ENCODE results near the gene LRRC8E. TPM values are rescaled to one million over a fixed set of nuclear protein-coding genes. Genes with fewer than 3 reads are reported as not detected.
A peak's percentile ranks its signal among the peaks of the same experiment; 100 is the strongest.

The LRRC8E gene
- total and polyA plus RNA-seq, 2 experiments from 2014 or later: 3.3 to 4.5 TPM

DNA sequence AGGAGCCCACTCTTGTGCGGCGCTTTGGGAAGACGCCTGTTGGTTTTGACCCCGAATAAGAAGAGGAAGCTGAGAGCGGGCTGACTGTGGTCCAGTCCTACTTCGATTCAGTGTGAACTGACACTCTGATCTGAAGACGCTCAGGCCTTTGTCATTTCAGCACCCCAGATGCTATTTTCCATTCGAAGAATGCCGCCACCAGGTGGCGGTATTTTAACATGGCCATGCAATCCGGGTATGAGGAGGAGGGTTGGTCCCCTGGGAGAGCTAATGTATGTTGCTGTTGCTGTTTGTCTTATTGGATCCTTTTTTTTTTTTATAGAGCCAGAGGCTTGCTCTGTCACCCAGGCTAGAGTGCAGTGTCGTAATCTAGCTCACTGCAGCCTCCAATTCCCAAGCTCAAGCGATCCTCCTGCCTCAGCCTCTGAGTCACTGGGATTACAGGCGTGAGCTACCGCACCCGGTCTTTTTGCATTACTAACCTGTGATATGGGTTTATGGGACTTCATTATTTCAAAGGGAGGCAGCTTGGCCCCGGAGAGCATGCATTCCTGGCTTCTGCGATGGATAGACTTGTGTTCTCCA lies 56.0 kb downstream of the LRRC8E start:
- Histone ChIP-seq H3K9me3 (ENCODE audit: low read depth) (no peaks in the 10 kb centered on the region), H3K9me2 (replicated peaks; ENCODE audit: insufficient read depth) (no peaks in the 10 kb centered on the region), H3K4me2 (peak overlapping the region; percentile 86), H3K79me2 (peaks cover 31% of the 10 kb centered on the region), H2AFZ (peak overlapping the region; percentile 53), H3K27me3 (no peaks in the 10 kb centered on the region), H4K20me1 (ENCODE audit: insufficient read depth, poor library complexity, severe bottlenecking) (no peaks in the 10 kb centered on the region), H3K36me3 (replicated peaks; ENCODE audit: insufficient read depth, low read depth) (no peaks in the 10 kb centered on the region), H3K4me3 (peak overlapping the region; percentile 22), H3K27ac (peak overlapping the region; percentile 82), H3K4me1 (ENCODE audit: insufficient read depth) (peaks cover 8% of the 10 kb centered on the region)
- no peak for TF ChIP-seq EZH2 (IDR thresholded peaks at IDR 0.05; ENCODE audit: borderline replicate concordance)
- no peak for TF ChIP-seq EZH2phosphoT487 (IDR thresholded peaks at IDR 0.05; ENCODE audit: low read depth, severe bottlenecking, unreplicated experiment)
- peak; percentile 88 for TF ChIP-seq CTCF (IDR thresholded peaks at IDR 0.05; ENCODE audit: poor library complexity)
- DNase-seq (ENCODE audit: low spot score): peak; percentile 95
- 30% methylated on average over 18 of the region's 18 CpGs for WGBS (ENCODE audit: low lambda C conversion rate, missing lambda C conversion rate)

DNA sequence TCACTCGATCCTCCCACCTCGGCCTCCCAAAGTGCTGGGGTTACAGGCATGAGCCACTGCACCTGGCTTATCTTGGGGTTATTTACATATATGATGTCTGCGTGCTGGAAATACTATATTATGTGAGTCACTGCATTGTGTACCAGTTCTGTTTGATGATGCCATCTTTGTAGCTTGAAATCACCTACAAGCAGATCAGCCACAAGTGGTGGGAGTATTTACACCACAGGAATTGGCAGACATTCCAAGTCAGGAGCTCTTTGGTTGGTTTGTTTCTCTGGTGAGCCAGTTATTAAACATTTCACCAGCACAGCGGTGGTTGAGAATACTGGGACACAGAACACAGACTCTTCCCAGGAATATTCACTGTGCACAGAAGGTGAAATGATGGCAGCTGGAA lies 59.6 kb downstream of the LRRC8E start:
- Histone ChIP-seq H3K9me2 (replicated peaks; ENCODE audit: insufficient read depth) (no peaks in the 10 kb centered on the region), H3K9me3 (ENCODE audit: low read depth) (no peaks in the 10 kb centered on the region), H3K36me3 (replicated peaks; ENCODE audit: insufficient read depth, low read depth) (no peaks in the 10 kb centered on the region), H3K79me2 (peaks cover 1% of the 10 kb centered on the region), H2AFZ (no peak overlapping the region), H3K4me2 (no peak overlapping the region), H3K27me3 (no peaks in the 10 kb centered on the region), H3K27ac (no peak overlapping the region), H4K20me1 (ENCODE audit: insufficient read depth, poor library complexity, severe bottlenecking) (no peaks in the 10 kb centered on the region), H3K4me1 (ENCODE audit: insufficient read depth) (no peaks in the 10 kb centered on the region), H3K4me3 (no peak overlapping the region)
- WGBS (ENCODE audit: low lambda C conversion rate, missing lambda C conversion rate): 97% methylated on average over 4 of the region's 4 CpGs
- no peak for TF ChIP-seq CTCF (IDR thresholded peaks at IDR 0.05; ENCODE audit: poor library complexity)
- TF ChIP-seq EZH2 (IDR thresholded peaks at IDR 0.05; ENCODE audit: borderline replicate concordance): no peak
- no peak for TF ChIP-seq EZH2phosphoT487 (IDR thresholded peaks at IDR 0.05; ENCODE audit: low read depth, severe bottlenecking, unreplicated experiment)
- DNase-seq (ENCODE audit: low spot score): no peak

Other genes starting within 250 kb of the LRRC8E start
- gene RETN, start 219.5 kb upstream of the LRRC8E start, total RNA-seq: not detected in 2 replicates
- 0.74 TPM in 1 of 2 replicates, not detected in the other for gene RETN, start 219.5 kb upstream of the LRRC8E start, polyA plus RNA-seq
- gene MCEMP1, start 211.4 kb upstream of the LRRC8E start, total RNA-seq: not detected in 2 replicates
- gene MCEMP1, start 211.4 kb upstream of the LRRC8E start, polyA plus RNA-seq: not detected in 2 replicates
- 64.6 and 80.4 TPM in 2 replicates for gene TRAPPC5, start 207.7 kb upstream of the LRRC8E start, total RNA-seq
- 175 and 187 TPM in 2 replicates for gene TRAPPC5, start 207.7 kb upstream of the LRRC8E start, polyA plus RNA-seq
- gene FCER2, start 186.4 kb upstream of the LRRC8E start, total RNA-seq: not detected in 2 replicates
- gene FCER2, start 186.4 kb upstream of the LRRC8E start, polyA plus RNA-seq: not detected in 2 replicates
- not detected in 2 replicates for gene CLEC4G, start 156.4 kb upstream of the LRRC8E start, total RNA-seq
- not detected in 2 replicates for gene CLEC4G, start 156.4 kb upstream of the LRRC8E start, polyA plus RNA-seq
- not detected in 2 replicates for gene CD209, start 141.0 kb upstream of the LRRC8E start, total RNA-seq
- gene CD209, start 141.0 kb upstream of the LRRC8E start, polyA plus RNA-seq: not detected in 2 replicates
- 0.07 and 0.80 TPM in 2 replicates for gene CLEC4M, start 125.3 kb upstream of the LRRC8E start, total RNA-seq
- not detected in 2 replicates for gene CLEC4M, start 125.3 kb upstream of the LRRC8E start, polyA plus RNA-seq
- 10.7 and 12.4 TPM in 2 replicates for gene EVI5L, start 58.3 kb upstream of the LRRC8E start, total RNA-seq
- gene EVI5L, start 58.3 kb upstream of the LRRC8E start, polyA plus RNA-seq: 11.5 and 13.1 TPM in 2 replicates
- gene PRR36, start 14.1 kb upstream of the LRRC8E start, total RNA-seq: 0.40 and 1.00 TPM in 2 replicates
- gene PRR36, start 14.1 kb upstream of the LRRC8E start, polyA plus RNA-seq: 2.5 and 5.4 TPM in 2 replicates
- gene MAP2K7, start 15.4 kb downstream of the LRRC8E start, total RNA-seq: 13.6 and 13.8 TPM in 2 replicates
- gene MAP2K7, start 15.4 kb downstream of the LRRC8E start, polyA plus RNA-seq: 11.8 and 12.8 TPM in 2 replicates
- gene TGFBR3L, start 26.3 kb downstream of the LRRC8E start, total RNA-seq: 0.52 TPM in 1 of 2 replicates, not detected in the other
- 3.3 and 8.5 TPM in 2 replicates for gene TGFBR3L, start 26.3 kb downstream of the LRRC8E start, polyA plus RNA-seq
- 6.5 and 11.8 TPM in 2 replicates for gene SNAPC2, start 31.8 kb downstream of the LRRC8E start, total RNA-seq
- gene SNAPC2, start 31.8 kb downstream of the LRRC8E start, polyA plus RNA-seq: 17.5 and 21.0 TPM in 2 replicates
- 4.3 and 5.2 TPM in 2 replicates for gene CTXN1, start 37.6 kb downstream of the LRRC8E start, total RNA-seq
- gene CTXN1, start 37.6 kb downstream of the LRRC8E start, polyA plus RNA-seq: 13.5 and 14.5 TPM in 2 replicates
- 52.0 and 61.7 TPM in 2 replicates for gene TIMM44, start 55.2 kb downstream of the LRRC8E start, total RNA-seq
- gene TIMM44, start 55.2 kb downstream of the LRRC8E start, polyA plus RNA-seq: 40.7 and 54.9 TPM in 2 replicates
- gene ELAVL1, start 117.1 kb downstream of the LRRC8E start, total RNA-seq: 57.7 and 59.5 TPM in 2 replicates
- 88.1 and 89.9 TPM in 2 replicates for gene ELAVL1, start 117.1 kb downstream of the LRRC8E start, polyA plus RNA-seq
- gene CCL25, start 164.2 kb downstream of the LRRC8E start, total RNA-seq: 1.2 TPM in 1 of 2 replicates, not detected in the other
- gene CCL25, start 164.2 kb downstream of the LRRC8E start, polyA plus RNA-seq: 2.1 TPM in 1 of 2 replicates, not detected in the other